Kidney (tissue), 14 donors: ENCODE results near the gene PRICKLE2. TPM values are rescaled to one million over a fixed set of nuclear protein-coding genes. Genes with fewer than 3 reads are reported as not detected.

ENCODE experiments used
- DNase-seq, 5 donors: peaks; one replicate each; pipeline ENCODE4 v3.0.0-alpha.2; 2013 to 2020
- FAIRE-seq: peaks from 2 replicates; lab custom pipeline; 2012; peaks lifted over from hg19 to GRCh38; lab: Jason Lieb, UNC
- H3K27ac ChIP-seq, 2 donors: one replicate each; pipeline ENCODE4 v1.7.0; 2013; ENCODE audit warnings: low read depth in 2 of 2, low read length in 2 of 2, inconsistent platforms in 1 of 2
- H3K27me3 ChIP-seq: one replicate; pipeline ENCODE4 v1.7.1; 2013; ENCODE audit warnings: low read length, inconsistent platforms; ENCODE audit not compliant: control insufficient read depth, insufficient read depth
- H3K36me3 ChIP-seq, 3 donors: one replicate each; pipeline versions ENCODE4 v1.7.0 to v1.7.1; 2013; ENCODE audit warnings: low read length in 3 of 3, control low read depth in 1 of 3, inconsistent platforms in 1 of 3; ENCODE audit not compliant: insufficient read depth in 3 of 3, control insufficient read depth in 2 of 3
- H3K4me1 ChIP-seq, 3 donors: one replicate each; pipeline versions ENCODE4 v1.7.0 to v1.7.1; 2013; ENCODE audit warnings: low read length in 3 of 3, inconsistent platforms in 1 of 3, low read depth in 1 of 3; ENCODE audit not compliant: control insufficient read depth in 2 of 3, insufficient read depth in 2 of 3
- H3K4me3 ChIP-seq, 3 donors: one replicate each; pipeline versions ENCODE4 v1.7.0 to v1.8.1; 2013; ENCODE audit warnings: low read length in 3 of 3, control low read depth in 1 of 3, inconsistent platforms in 1 of 3
- H3K9ac ChIP-seq, 3 donors: one replicate each; pipeline versions ENCODE4 v1.7.0 to v1.7.1; 2013; ENCODE audit warnings: low read length in 3 of 3, control low read depth in 1 of 3, inconsistent platforms in 1 of 3
- H3K9me3 ChIP-seq, 3 donors: one replicate each; pipeline versions ENCODE4 v1.7.0 to v1.7.1; 2013; ENCODE audit warnings: low read length in 3 of 3, control low read depth in 1 of 3, inconsistent platforms in 1 of 3; ENCODE audit not compliant: control insufficient read depth in 2 of 3, insufficient read depth in 1 of 3
- intact Hi-C: fragments of 100-400 bp; cut with DNase I; formaldehyde crosslinking; loops from one replicate; pipeline ENCODE4 v1.11.1; 2022
- polyA plus RNA-seq: library from polyadenylated mRNA; stranded (reverse); fragments of 350-450 nt; fragmentation: Illumina TruSeq; extraction: RNeasy Lipid Tissue Mini Kit (QIAGEN cat#74804); gene quantifications from one replicate; pipeline ENCODE4 v1.2.3, GENCODE V29; 2014; ENCODE audit warnings: low read depth, low replicate concordance; ENCODE audit not compliant: insufficient read depth
- total RNA-seq: library from RNA; stranded (reverse); fragmentation: NEBNext Ultra II Directional; extraction: Animal tissue kit (Norgen Biotek cat#: 25700); gene quantifications from one replicate; pipeline ENCODE4 v1.2.1, GENCODE V29; 2021
- TF ChIP-seq, protein P1 (sequence below): IDR thresholded peaks from 3 replicates; pipeline ENCODE4 v1.5.1; 2012; ENCODE audit warnings: mild to moderate bottlenecking, moderate library complexity, borderline replicate concordance; ENCODE audit not compliant: insufficient read depth; ENCODE audit errors: extremely low read depth
- donor health status: control.
- donor health status: control.
- donor health status: control.
- donor health status: control.
- donor health status: control.
- donor health status: DM: yes; HTN: yes; CAD: no.
- donor health status: Normal renal cell carcinoma (clear cell type).

PRICKLE2 gene
- total and polyA plus RNA-seq, 2 donors from 2014 or later, result 3.5 to 22.9 TPM

DNA sequence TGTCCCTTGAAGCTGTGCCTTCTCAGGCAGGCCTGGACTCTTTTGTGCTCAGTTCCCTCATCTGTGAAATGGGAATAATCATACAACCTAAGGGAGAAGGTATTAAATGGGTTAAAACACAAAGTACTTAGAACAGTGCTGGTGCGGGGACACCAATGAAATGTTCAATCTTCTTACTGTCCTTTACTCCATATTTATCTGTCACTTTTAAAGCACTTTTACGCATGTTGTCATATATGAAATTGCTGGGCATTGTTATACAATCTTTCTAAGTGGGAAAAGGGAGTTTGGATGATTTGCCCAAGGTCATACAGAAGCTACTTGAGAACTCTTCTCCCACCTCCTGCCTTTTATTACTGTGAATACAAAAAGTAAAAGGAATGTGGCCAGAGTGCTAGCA is 114.2 kb downstream of the PRICKLE2 start:
- no peaks in the 10 kb centered on the region for H3K27me3 ChIP-seq
- TF ChIP-seq, protein P1, sequence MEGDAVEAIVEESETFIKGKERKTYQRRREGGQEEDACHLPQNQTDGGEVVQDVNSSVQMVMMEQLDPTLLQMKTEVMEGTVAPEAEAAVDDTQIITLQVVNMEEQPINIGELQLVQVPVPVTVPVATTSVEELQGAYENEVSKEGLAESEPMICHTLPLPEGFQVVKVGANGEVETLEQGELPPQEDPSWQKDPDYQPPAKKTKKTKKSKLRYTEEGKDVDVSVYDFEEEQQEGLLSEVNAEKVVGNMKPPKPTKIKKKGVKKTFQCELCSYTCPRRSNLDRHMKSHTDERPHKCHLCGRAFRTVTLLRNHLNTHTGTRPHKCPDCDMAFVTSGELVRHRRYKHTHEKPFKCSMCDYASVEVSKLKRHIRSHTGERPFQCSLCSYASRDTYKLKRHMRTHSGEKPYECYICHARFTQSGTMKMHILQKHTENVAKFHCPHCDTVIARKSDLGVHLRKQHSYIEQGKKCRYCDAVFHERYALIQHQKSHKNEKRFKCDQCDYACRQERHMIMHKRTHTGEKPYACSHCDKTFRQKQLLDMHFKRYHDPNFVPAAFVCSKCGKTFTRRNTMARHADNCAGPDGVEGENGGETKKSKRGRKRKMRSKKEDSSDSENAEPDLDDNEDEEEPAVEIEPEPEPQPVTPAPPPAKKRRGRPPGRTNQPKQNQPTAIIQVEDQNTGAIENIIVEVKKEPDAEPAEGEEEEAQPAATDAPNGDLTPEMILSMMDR, result no peak
- peaks cover 0 to 4% (median 0%) of the 10 kb centered on the region in 3 donors for H3K9me3 ChIP-seq
- no peak overlapping the region for H3K4me3 ChIP-seq
- peaks cover 0 to 4% (median 2%) of the 10 kb centered on the region in 3 donors for H3K36me3 ChIP-seq
- intact Hi-C loops, result no loop called here
- no peak for FAIRE-seq
- no peak overlapping the region for H3K27ac ChIP-seq
- no peak overlapping the region for H3K9ac ChIP-seq
- no peaks in the 10 kb centered on the region for H3K4me1 ChIP-seq
- peak in 1 of 5 donors; percentile 47 for DNase-seq

DNA sequence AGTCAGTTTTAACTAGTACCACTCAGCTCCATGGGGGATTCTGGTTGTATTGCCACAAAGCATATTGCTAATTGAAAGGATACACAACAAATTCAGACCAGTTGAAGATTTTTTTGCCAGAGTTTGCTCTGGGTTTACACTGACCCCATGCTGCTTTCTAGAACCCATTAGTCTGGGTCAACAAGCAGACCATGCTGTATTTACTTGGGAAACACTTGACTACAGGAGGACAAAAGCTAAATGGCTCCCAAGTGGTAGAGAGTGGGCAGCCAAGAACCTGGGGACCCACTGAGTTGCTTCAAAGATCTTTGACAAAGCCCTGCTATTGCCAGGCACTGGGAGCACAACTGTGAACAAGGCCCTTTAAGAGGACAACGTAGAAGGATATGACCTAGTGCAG is 115.2 kb downstream of the PRICKLE2 start:
- DNase-seq, result no peak
- no peak for FAIRE-seq
- TF ChIP-seq, protein P1, result no peak
- Histone ChIP-seq H3K9ac (no peak overlapping the region), H3K9me3 (no peaks in the 10 kb centered on the region), H3K4me3 (no peak overlapping the region), H3K27me3 (no peaks in the 10 kb centered on the region), H3K36me3 (peaks cover 0 to 6% (median 4%) of the 10 kb centered on the region in 3 donors), H3K4me1 (no peaks in the 10 kb centered on the region), H3K27ac (no peak overlapping the region)
- intact Hi-C loops, result no loop called here

DNA sequence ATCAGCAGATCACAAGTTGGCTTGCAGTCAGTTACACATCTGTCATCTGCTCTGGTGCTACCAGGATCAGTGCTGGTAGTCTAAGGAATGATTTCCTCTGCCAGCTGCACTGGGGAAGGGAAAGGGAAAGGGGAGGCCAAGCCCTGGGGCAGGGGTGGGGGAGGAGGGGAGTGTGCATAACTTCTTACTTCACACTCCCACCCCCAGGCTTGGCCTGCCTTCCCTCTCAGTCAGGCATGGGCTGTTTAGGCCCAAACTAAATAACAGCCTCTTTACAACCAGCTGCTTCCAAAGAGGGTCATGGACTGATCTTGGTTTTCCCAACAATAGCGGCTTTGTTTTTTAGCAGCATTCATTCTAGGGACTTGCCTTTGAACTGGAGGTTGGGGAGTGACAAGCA is 115.8 kb downstream of the PRICKLE2 start:
- intact Hi-C loops, result no loop called here
- H3K36me3 ChIP-seq, result peaks cover 0 to 6% (median 4%) of the 10 kb centered on the region in 3 donors
- TF ChIP-seq, protein P1, result no peak
- no peak for FAIRE-seq
- H3K4me3 ChIP-seq, result no peak overlapping the region
- H3K9me3 ChIP-seq, result no peaks in the 10 kb centered on the region
- H3K27ac ChIP-seq, result no peak overlapping the region
- H3K4me1 ChIP-seq, result no peaks in the 10 kb centered on the region
- peak; percentile 74 to 79 (median 79) for DNase-seq
- H3K27me3 ChIP-seq, result no peaks in the 10 kb centered on the region
- no peak overlapping the region for H3K9ac ChIP-seq

DNA sequence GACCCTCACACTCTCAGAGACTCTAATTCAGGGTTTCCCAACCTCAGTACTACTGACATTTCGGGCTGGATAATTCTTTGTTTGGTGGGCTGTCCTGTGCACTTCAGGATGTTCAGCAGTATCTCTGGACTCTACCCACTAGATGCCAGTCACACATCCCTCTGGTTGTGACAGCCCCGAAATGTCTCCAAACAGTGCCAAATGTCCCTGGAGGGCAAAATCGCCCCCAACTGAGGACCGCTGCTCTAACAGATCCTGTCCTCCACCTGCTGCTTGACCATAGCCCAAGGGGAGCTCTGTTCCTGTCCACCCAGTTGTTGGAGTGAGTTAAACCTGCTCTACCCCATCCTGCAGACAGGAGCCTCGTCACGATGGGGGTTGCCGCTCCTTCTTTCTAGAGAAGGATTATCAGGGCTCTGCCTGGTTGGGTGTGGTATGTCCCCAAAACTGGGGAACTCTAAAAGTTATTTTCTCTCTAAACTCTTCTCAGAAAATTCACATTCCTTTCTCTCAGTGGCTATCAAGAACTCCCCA is 116.4 kb downstream of the PRICKLE2 start:
- Histone ChIP-seq H3K9ac (no peak overlapping the region), H3K27ac (no peak overlapping the region), H3K4me3 (no peak overlapping the region), H3K4me1 (no peaks in the 10 kb centered on the region), H3K27me3 (no peaks in the 10 kb centered on the region), H3K9me3 (no peaks in the 10 kb centered on the region), H3K36me3 (peaks cover 0 to 4% (median 4%) of the 10 kb centered on the region in 3 donors)
- intact Hi-C loops, result no loop called here
- FAIRE-seq (no peak), DNase-seq (peak in 1 of 5 donors; percentile 25)
- TF ChIP-seq, protein P1, result no peak
